Neural cell (in vitro differentiated cells): Measurements from ENCODE around the gene ALDH16A1. TPM values are rescaled to one million over a fixed set of nuclear protein-coding genes. Genes with fewer than 3 reads are reported as not detected.
A peak's percentile ranks its signal among the peaks of the same experiment; 100 is the strongest.

Source experiments
- H2AFZ ChIP-seq: fragments of 200-600, 300-800 bp; sonication (generic), shearing (Covaris generic); 2 replicates; pipeline ENCODE4 v1.6.0; 2014; ENCODE audit warnings: low read depth, mild to moderate bottlenecking, antibody characterized with exemption, low read length, moderate library complexity
- H3F3A ChIP-seq: fragments of 200-600 bp; shearing (Covaris generic); 2 replicates; pipeline ENCODE4 v1.6.1; 2016; ENCODE audit warnings: mild to moderate bottlenecking, moderate library complexity, mixed read lengths, antibody characterized with exemption, low read length; ENCODE audit not compliant: insufficient read depth, poor library complexity, severe bottlenecking
- H3K27ac ChIP-seq: fragments of 200-600, 300-800 bp; sonication (generic), shearing (Covaris generic); 2 replicates; pipeline ENCODE4 v1.5.1; 2014; ENCODE audit warnings: mild to moderate bottlenecking, low read length, moderate library complexity
- H3K27me3 ChIP-seq: fragments of 300-800, 200-600 bp; sonication (generic), shearing (Covaris generic); 2 replicates; pipeline ENCODE4 v1.6.0; 2014; ENCODE audit warnings: mild to moderate bottlenecking, low read depth, low read length, moderate library complexity; ENCODE audit not compliant: insufficient read depth
- H3K36me3 ChIP-seq: fragments of 300-800, 200-600 bp; sonication (generic), shearing (Covaris generic); 2 replicates; pipeline ENCODE4 v1.5.1; 2014; ENCODE audit warnings: mild to moderate bottlenecking, antibody characterized with exemption, low read length, moderate library complexity; ENCODE audit not compliant: insufficient read depth
- H3K4me2 ChIP-seq: fragments of 300-800, 200-600 bp; sonication (generic), shearing (Covaris generic); 2 replicates; pipeline ENCODE4 v1.6.0; 2014; ENCODE audit warnings: mild to moderate bottlenecking, low read length
- H3K4me3 ChIP-seq: fragments of 300-800, 200-600 bp; sonication (generic), shearing (Covaris generic); 2 replicates; pipeline ENCODE4 v1.5.1; 2014; ENCODE audit warnings: mild to moderate bottlenecking, low read length, moderate library complexity
- H3K79me2 ChIP-seq: fragments of 200-600 bp; shearing (Covaris generic); replicated peaks from 2 replicates; pipeline ENCODE4 v1.6.0; 2014; ENCODE audit warnings: mild to moderate bottlenecking, low read length, moderate library complexity; ENCODE audit not compliant: insufficient read depth
- H3K9ac ChIP-seq: fragments of 300-800, 200-600 bp; sonication (generic), shearing (Covaris generic); 2 replicates; pipeline ENCODE4 v1.6.1; 2016; ENCODE audit warnings: mild to moderate bottlenecking, low read length, mixed read lengths
- H3K9me2 ChIP-seq: fragments of 200-600 bp; shearing (Covaris generic); 2 replicates; pipeline ENCODE4 v1.6.1; 2016; ENCODE audit warnings: mild to moderate bottlenecking, low read length, mixed read lengths; ENCODE audit not compliant: insufficient read depth
- H3K9me3 ChIP-seq: fragments of 200-600, 300-800 bp; sonication (generic), shearing (Covaris generic); 2 replicates; pipeline ENCODE4 v1.6.1; 2016; ENCODE audit warnings: mild to moderate bottlenecking, mixed run types, low read length, moderate library complexity, mixed read lengths
- H4K20me1 ChIP-seq: fragments of 200-600 bp; shearing (Covaris generic); 2 replicates; pipeline ENCODE4 v1.6.1; 2016; ENCODE audit warnings: mild to moderate bottlenecking, mixed run types; ENCODE audit not compliant: insufficient read depth
- CTCF ChIP-seq: fragments of 450-650 bp; IDR thresholded peaks from 2 replicates; pipeline ENCODE4 v1.5.1; 2014; ENCODE audit warnings: antibody characterized with exemption, mild to moderate bottlenecking, moderate library complexity; ENCODE audit not compliant: poor library complexity, severe bottlenecking
- EP300 ChIP-seq: fragments of 450-650 bp; conservative IDR thresholded peaks from 2 replicates; pipeline ENCODE4 v1.6.1; 2014; ENCODE audit warnings: antibody characterized with exemption, mild to moderate bottlenecking, moderate library complexity; ENCODE audit not compliant: poor library complexity, severe bottlenecking
- EZH2 ChIP-seq: fragments of 200-600, 300-800 bp; shearing (Covaris generic), sonication (generic); IDR thresholded peaks from 2 replicates; pipeline ENCODE4 v1.6.1; 2014; ENCODE audit warnings: antibody characterized with exemption, low read length, borderline replicate concordance, mild to moderate bottlenecking; ENCODE audit not compliant: insufficient read depth, poor library complexity, severe bottlenecking
- MXI1 ChIP-seq: fragments of 450-650 bp; conservative IDR thresholded peaks from 2 replicates; pipeline ENCODE4 v1.6.1; 2014; ENCODE audit warnings: antibody characterized with exemption, mild to moderate bottlenecking; ENCODE audit not compliant: poor library complexity, severe bottlenecking
- POLR2AphosphoS5 ChIP-seq: IDR thresholded peaks from 2 replicates; pipeline ENCODE4 v1.6.1; 2012
- REST ChIP-seq: IDR thresholded peaks from 2 replicates; pipeline ENCODE4 v1.6.1; 2012; ENCODE audit warnings: borderline replicate concordance
- TAF1 ChIP-seq: IDR thresholded peaks from 2 replicates; pipeline ENCODE4 v1.6.1; 2012; ENCODE audit warnings: low read depth
- polyA plus RNA-seq: library from polyadenylated mRNA; depleted of rRNA; stranded (reverse); fragments of >200 nt; gene quantifications from 2 replicates; pipeline ENCODE4 v1.2.3, GENCODE V29; 2014

ALDH16A1 gene
- polyA plus RNA-seq, 1 donor from 2014 or later = 13.5 TPM

GRCh38 chr19:49497047-49497788 is 44.2 kb downstream of the ALDH16A1 start:
- Histone ChIP-seq H3K4me3 (peak overlapping the region; percentile 91), H3K27me3 (no peaks in the 10 kb centered on the region), H3K27ac (peak overlapping the region; percentile 95)

GRCh38 chr19:49497789-49498103 is 44.7 kb downstream of the ALDH16A1 start:
- peak overlapping the region; percentile 94 for H3K9ac ChIP-seq
- no peak overlapping the region for H2AFZ ChIP-seq
- peaks cover 20% of the 10 kb centered on the region for H3K79me2 ChIP-seq
- peaks cover 10% of the 10 kb centered on the region for H3K36me3 ChIP-seq
- H3K9me2 ChIP-seq = no peaks in the 10 kb centered on the region
- H4K20me1 ChIP-seq = no peaks in the 10 kb centered on the region
- H3K4me2 ChIP-seq = peak overlapping the region; percentile 94
- no peak for TF ChIP-seq TAF1
- no peak for TF ChIP-seq REST
- TF ChIP-seq MXI1 = no peak
- TF ChIP-seq CTCF = no peak
- TF ChIP-seq EZH2 = no peak
- TF ChIP-seq EP300 = no peak
- no peak for TF ChIP-seq POLR2AphosphoS5
- no peaks in the 10 kb centered on the region for H3K9me3 ChIP-seq
- H3F3A ChIP-seq = no peaks in the 10 kb centered on the region
- H3K27me3 ChIP-seq = no peaks in the 10 kb centered on the region
- H3K27ac ChIP-seq = no peak overlapping the region
- peak overlapping the region; percentile 91 for H3K4me3 ChIP-seq

More at GRCh38 chr19:49497047-49497788, 44.2 kb downstream of the ALDH16A1 start:
- Histone ChIP-seq H4K20me1 (no peaks in the 10 kb centered on the region), H3K4me2 (peak overlapping the region; percentile 94), H3K79me2 (peaks cover 20% of the 10 kb centered on the region), H3F3A (no peaks in the 10 kb centered on the region), H2AFZ (no peak overlapping the region), H3K9ac (peak overlapping the region; percentile 94), H3K36me3 (peaks cover 10% of the 10 kb centered on the region), H3K9me3 (no peaks in the 10 kb centered on the region), H3K9me2 (no peaks in the 10 kb centered on the region)
- TF ChIP-seq MXI1 = peak; percentile 38
- TF ChIP-seq REST = no peak
